T-helper 17 cell (primary cell): ENCODE results near the gene FAM174B. TPM values are rescaled to one million over a fixed set of nuclear protein-coding genes. Genes with fewer than 3 reads are reported as not detected.
A peak's percentile ranks its signal among the peaks of the same experiment; 100 is the strongest.

ENCODE experiments used
- ATAC-seq: fragments of 150-1000 bp; cut with Tn5 transposase; 2 replicates; pipeline ENCODE4 v1.10.0; 2021; ENCODE audit warnings: mild to moderate bottlenecking, moderate library complexity
- DNase-seq, 3 donors: peaks; one replicate each; pipeline versions ENCODE4 v3.0.0 to v3.0.0-alpha.2; 2020 to 2021
- H3K9me3 ChIP-seq: one replicate; pipeline ENCODE4 v1.7.0; 2013; ENCODE audit warnings: low read length, mild to moderate bottlenecking; ENCODE audit not compliant: control insufficient read depth, poor library complexity, severe bottlenecking
- H3K27ac Mint-ChIP-seq: one replicate; pipeline ENCODE4 v1.8.0; 2022; ENCODE audit warnings: mild to moderate bottlenecking, moderate library complexity, mixed read lengths
- H3K27me3 Mint-ChIP-seq: one replicate; pipeline ENCODE4 v1.8.0; 2022; ENCODE audit warnings: mixed read lengths
- H3K36me3 Mint-ChIP-seq: one replicate; pipeline ENCODE4 v1.8.0; 2022; ENCODE audit warnings: low read depth, mixed read lengths
- H3K4me1 Mint-ChIP-seq: one replicate; pipeline ENCODE4 v1.8.0; 2022; ENCODE audit warnings: mild to moderate bottlenecking, mixed read lengths
- H3K4me3 Mint-ChIP-seq: one replicate; pipeline ENCODE4 v1.8.0; 2022; ENCODE audit warnings: mild to moderate bottlenecking, moderate library complexity, mixed read lengths
- total RNA-seq, 4 donors: library from RNA in 2 of 4; stranded (reverse) in 2 of 4; gene quantifications; one replicate each; pipeline ENCODE4 v1.2.3 and lab custom pipeline; 2022 to 2026

Gene FAM174B
- total RNA-seq, 2 donors from 2014 or later: 3.5 to 4.3 TPM

- peaks cover 38% of the 10 kb centered on the region for H3K27me3 Mint-ChIP-seq
- H3K4me3 Mint-ChIP-seq: no peak overlapping the region
- no peaks in the 10 kb centered on the region for H3K9me3 ChIP-seq
- peaks cover 6% of the 10 kb centered on the region for H3K4me1 Mint-ChIP-seq
- no peak overlapping the region for H3K27ac Mint-ChIP-seq
- H3K36me3 Mint-ChIP-seq: no peaks in the 10 kb centered on the region
- ATAC-seq: no peak
- DNase-seq: no peak
Measured at GRCh38 chr15:92661069-92661468, 5.5 kb upstream of the FAM174B start.

GRCh38 chr15:92657486-92657885, 1.9 kb upstream of the FAM174B start:
- H3K27me3 Mint-ChIP-seq: peaks cover 42% of the 10 kb centered on the region
- no peaks in the 10 kb centered on the region for H3K9me3 ChIP-seq
- peaks cover 11% of the 10 kb centered on the region for H3K4me1 Mint-ChIP-seq
- H3K27ac Mint-ChIP-seq: no peak overlapping the region
- no peak overlapping the region for H3K4me3 Mint-ChIP-seq
- ATAC-seq (no peak), DNase-seq (no peak)
- H3K36me3 Mint-ChIP-seq: peaks cover 3% of the 10 kb centered on the region

GRCh38 chr15:92656089-92656488, 514 bp upstream of the FAM174B start:
- H3K27ac Mint-ChIP-seq: no peak overlapping the region

GRCh38 chr15:92654662-92655061, 913 bp downstream of the FAM174B start:
- Mint-ChIP-seq H3K27me3 (peaks cover 53% of the 10 kb centered on the region), H3K4me1 (peaks cover 11% of the 10 kb centered on the region), H3K4me3 (peak overlapping the region; percentile 88), H3K27ac (no peak overlapping the region), H3K36me3 (peaks cover 4% of the 10 kb centered on the region)
- DNase-seq (no peak), ATAC-seq (no peak)
- H3K9me3 ChIP-seq: no peaks in the 10 kb centered on the region

More at GRCh38 chr15:92656089-92656488, 514 bp upstream of the FAM174B start:
- ATAC-seq (no peak), DNase-seq (no peak)
- H3K27me3 Mint-ChIP-seq: peaks cover 52% of the 10 kb centered on the region
- peaks cover 11% of the 10 kb centered on the region for H3K4me1 Mint-ChIP-seq
- peaks cover 3% of the 10 kb centered on the region for H3K36me3 Mint-ChIP-seq
- no peaks in the 10 kb centered on the region for H3K9me3 ChIP-seq
- peak overlapping the region; percentile 67 for H3K4me3 Mint-ChIP-seq

GRCh38 chr15:92653836-92654539, 1.6 kb downstream of the FAM174B start:
- Mint-ChIP-seq H3K27ac (no peak overlapping the region), H3K27me3 (peaks cover 53% of the 10 kb centered on the region), H3K4me1 (peaks cover 11% of the 10 kb centered on the region), H3K4me3 (peak overlapping the region; percentile 88), H3K36me3 (peaks cover 4% of the 10 kb centered on the region)
- no peak for ATAC-seq
- no peaks in the 10 kb centered on the region for H3K9me3 ChIP-seq
- no peak for DNase-seq

- peak overlapping the region; percentile 34 for H3K4me3 Mint-ChIP-seq
- peaks cover 53% of the 10 kb centered on the region for H3K27me3 Mint-ChIP-seq
- H3K4me1 Mint-ChIP-seq: peaks cover 11% of the 10 kb centered on the region
- DNase-seq (no peak), ATAC-seq (no peak)
- peaks cover 4% of the 10 kb centered on the region for H3K36me3 Mint-ChIP-seq
- H3K9me3 ChIP-seq: no peaks in the 10 kb centered on the region
- no peak overlapping the region for H3K27ac Mint-ChIP-seq
Measured at GRCh38 chr15:92653366-92653765, 2.2 kb downstream of the FAM174B start.

GRCh38 chr15:92652576-92652966, 3.0 kb downstream of the FAM174B start:
- DNase-seq: no peak
- Mint-ChIP-seq H3K36me3 (peaks cover 4% of the 10 kb centered on the region), H3K4me3 (no peak overlapping the region), H3K4me1 (peaks cover 11% of the 10 kb centered on the region), H3K27ac (no peak overlapping the region), H3K27me3 (peaks cover 53% of the 10 kb centered on the region)
- ATAC-seq: no peak
- H3K9me3 ChIP-seq: no peaks in the 10 kb centered on the region

GRCh38 chr15:92651877-92652575, 3.5 kb downstream of the FAM174B start:
- ATAC-seq (no peak), DNase-seq (no peak)
- H3K9me3 ChIP-seq: no peaks in the 10 kb centered on the region
- H3K36me3 Mint-ChIP-seq: peaks cover 6% of the 10 kb centered on the region
- H3K4me3 Mint-ChIP-seq: peak overlapping the region; percentile 26
- H3K27ac Mint-ChIP-seq: no peak overlapping the region
- H3K4me1 Mint-ChIP-seq: peaks cover 11% of the 10 kb centered on the region
- H3K27me3 Mint-ChIP-seq: peaks cover 55% of the 10 kb centered on the region

- Mint-ChIP-seq H3K36me3 (peaks cover 6% of the 10 kb centered on the region), H3K27ac (no peak overlapping the region), H3K4me3 (no peak overlapping the region), H3K4me1 (peaks cover 12% of the 10 kb centered on the region), H3K27me3 (peaks cover 55% of the 10 kb centered on the region)
- DNase-seq (no peak), ATAC-seq (no peak)
- no peaks in the 10 kb centered on the region for H3K9me3 ChIP-seq
Measured at GRCh38 chr15:92650966-92651365, 4.6 kb downstream of the FAM174B start.

GRCh38 chr15:92650256-92650655, 5.3 kb downstream of the FAM174B start:
- Mint-ChIP-seq H3K27me3 (peaks cover 57% of the 10 kb centered on the region), H3K4me1 (peaks cover 12% of the 10 kb centered on the region), H3K27ac (no peak overlapping the region), H3K36me3 (peaks cover 6% of the 10 kb centered on the region), H3K4me3 (no peak overlapping the region)
- H3K9me3 ChIP-seq: no peaks in the 10 kb centered on the region
- ATAC-seq (no peak), DNase-seq (no peak)

- H3K9me3 ChIP-seq: no peaks in the 10 kb centered on the region
- Mint-ChIP-seq H3K36me3 (peaks cover 3% of the 10 kb centered on the region), H3K4me1 (peaks cover 4% of the 10 kb centered on the region), H3K4me3 (no peak overlapping the region), H3K27me3 (peaks cover 50% of the 10 kb centered on the region), H3K27ac (no peak overlapping the region)
- ATAC-seq (no peak), DNase-seq (no peak)
Measured at GRCh38 chr15:92648190-92648875, 7.2 kb downstream of the FAM174B start.

GRCh38 chr15:92647467-92648163, 8.0 kb downstream of the FAM174B start:
- H3K27ac Mint-ChIP-seq: peak overlapping the region; percentile 14

GRCh38 chr15:92646216-92646615, 9.4 kb downstream of the FAM174B start:
- H3K4me3 Mint-ChIP-seq: no peak overlapping the region
- H3K9me3 ChIP-seq: no peaks in the 10 kb centered on the region
- DNase-seq: no peak
- no peak for ATAC-seq
- no peak overlapping the region for H3K27ac Mint-ChIP-seq
- peaks cover 3% of the 10 kb centered on the region for H3K36me3 Mint-ChIP-seq
- peaks cover 33% of the 10 kb centered on the region for H3K27me3 Mint-ChIP-seq
- H3K4me1 Mint-ChIP-seq: peaks cover 4% of the 10 kb centered on the region

More at GRCh38 chr15:92647467-92648163, 8.0 kb downstream of the FAM174B start:
- no peak for DNase-seq
- no peak for ATAC-seq
- H3K36me3 Mint-ChIP-seq: peaks cover 3% of the 10 kb centered on the region
- H3K4me1 Mint-ChIP-seq: peaks cover 4% of the 10 kb centered on the region
- H3K4me3 Mint-ChIP-seq: no peak overlapping the region
- peaks cover 43% of the 10 kb centered on the region for H3K27me3 Mint-ChIP-seq
- no peaks in the 10 kb centered on the region for H3K9me3 ChIP-seq
